Activated CD8-positive, alpha-beta memory T cell treated with anti-CD3 and anti-CD28 coated beads for 4 hours (primary cell): ENCODE data around the gene REC8.

Experiments used
- DNase-seq, 2 donors: peaks; one replicate each; pipeline ENCODE4 v3.0.0-alpha.2; 2020; ENCODE audit warnings: low read depth in 2 of 2

REC8 gene

DNA sequence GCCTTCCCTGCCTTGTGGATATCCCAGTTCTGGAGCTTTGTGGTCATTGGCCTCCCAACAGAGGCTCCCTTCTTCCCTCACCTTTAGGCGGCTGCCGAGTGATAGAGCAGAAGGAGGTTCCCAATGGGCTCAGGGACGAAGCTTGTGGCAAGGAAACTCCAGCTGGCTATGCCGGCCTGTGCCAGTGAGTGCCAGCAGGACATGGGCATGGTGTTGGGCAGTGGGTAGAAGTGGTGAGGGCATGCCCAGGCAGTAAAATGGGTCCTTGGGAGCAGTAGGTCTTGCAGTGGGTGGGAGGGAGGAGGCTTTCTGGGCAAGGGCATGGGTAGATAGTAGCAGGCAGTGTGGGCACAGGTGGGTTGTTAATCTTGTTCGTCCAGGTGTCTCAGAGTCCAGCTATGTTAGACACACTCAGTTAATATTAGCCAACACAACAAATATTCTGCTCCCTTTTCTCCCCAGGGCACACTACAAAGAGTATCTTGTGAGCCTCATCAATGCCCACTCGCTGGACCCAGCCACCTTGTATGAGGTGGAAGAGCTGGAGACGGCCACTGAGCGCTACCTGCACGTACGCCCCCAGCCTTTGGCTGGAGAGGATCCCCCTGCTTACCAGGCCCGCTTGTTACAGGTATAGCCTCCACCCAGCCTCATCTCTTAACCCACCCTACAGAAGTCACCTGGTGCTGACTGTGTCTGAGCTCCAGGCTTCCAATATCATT, 11.9 kb upstream of the REC8 start:
- DNase-seq = no peak

DNA sequence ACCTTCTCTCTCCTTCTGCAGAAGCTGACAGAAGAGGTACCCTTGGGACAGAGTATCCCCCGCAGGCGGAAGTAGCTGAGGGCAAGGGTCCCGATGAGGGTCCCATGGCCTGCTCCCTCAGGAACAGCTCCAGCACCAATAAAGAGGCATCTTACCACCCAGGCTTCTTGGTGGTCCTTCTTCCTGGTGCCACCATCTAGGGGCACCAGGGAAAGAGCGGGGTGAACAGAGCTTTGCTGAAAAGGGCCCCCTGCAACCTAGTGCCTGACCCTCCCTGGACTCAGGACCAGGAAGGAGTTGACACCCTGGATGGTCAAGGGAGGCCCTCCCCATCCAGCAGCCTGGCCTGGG, 11.4 kb upstream of the REC8 start:
- no peak for DNase-seq

DNA sequence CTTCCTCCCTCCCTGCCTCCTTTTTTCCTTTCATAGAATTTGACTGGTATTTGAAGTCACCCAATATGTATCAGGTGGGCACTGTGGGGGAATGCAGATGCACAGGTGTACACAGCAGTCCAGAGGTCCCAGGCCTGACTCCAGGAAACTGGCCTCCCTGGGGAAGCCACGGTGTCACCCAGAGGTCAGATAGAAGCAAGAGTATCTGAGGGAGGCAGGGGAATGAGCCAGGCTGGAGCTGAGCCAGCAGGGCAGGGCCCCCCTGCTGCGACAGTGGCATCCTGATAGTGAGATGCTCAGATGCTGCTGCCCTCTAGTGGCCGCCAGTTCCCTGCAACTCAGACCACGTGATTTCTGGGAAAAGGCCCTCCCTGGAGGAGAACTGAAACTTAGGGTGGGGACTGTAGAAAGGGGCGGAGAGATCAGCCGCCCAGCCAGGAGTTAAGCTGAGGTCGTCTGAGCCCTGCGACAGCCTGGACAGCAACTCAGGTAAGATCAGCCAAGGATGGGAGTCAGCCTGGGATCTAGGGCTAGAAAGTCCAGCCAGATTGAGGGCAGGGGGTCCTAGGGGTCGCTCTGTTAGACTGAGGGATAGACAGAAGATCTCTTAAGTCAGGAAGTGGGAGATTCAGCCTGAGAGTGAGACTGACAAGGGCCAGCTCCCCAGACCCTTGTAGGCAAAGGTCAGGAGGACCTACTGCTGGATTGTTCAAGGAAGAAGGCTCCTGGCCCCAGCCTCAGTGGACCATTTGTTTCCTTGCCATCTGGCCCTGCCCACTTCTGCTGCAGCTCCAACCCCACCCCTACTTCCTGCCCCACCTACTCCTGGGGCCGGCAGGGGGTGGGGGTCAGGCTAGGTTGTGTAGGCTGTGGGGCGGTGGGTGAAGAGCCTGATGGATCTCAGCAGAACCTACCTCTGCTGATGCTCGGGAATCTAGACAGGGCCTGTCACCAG, 10.8 kb upstream of the REC8 start, which contains the start of gene IRF9:
TSS of gene IRF9 (plus strand) at position 416 of the 955 bp plus-strand sequence. CDS start 880 bp downstream, outside the sequence.
- DNase-seq = peak; percentile 94 to 96

DNA sequence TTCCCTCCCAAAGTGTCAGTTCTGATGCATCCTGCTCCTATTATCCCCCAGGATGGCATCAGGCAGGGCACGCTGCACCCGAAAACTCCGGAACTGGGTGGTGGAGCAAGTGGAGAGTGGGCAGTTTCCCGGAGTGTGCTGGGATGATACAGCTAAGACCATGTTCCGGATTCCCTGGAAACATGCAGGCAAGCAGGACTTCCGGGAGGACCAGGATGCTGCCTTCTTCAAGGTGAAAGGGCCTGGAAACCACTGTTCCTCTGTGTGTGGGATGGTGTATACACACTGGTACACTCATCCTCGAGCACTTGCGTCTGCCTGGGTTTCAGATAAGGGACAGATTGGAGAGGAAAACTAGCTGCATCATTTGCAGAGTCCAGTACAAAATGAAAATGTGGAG, 9.8 kb upstream of the REC8 start:
- no peak for DNase-seq

DNA sequence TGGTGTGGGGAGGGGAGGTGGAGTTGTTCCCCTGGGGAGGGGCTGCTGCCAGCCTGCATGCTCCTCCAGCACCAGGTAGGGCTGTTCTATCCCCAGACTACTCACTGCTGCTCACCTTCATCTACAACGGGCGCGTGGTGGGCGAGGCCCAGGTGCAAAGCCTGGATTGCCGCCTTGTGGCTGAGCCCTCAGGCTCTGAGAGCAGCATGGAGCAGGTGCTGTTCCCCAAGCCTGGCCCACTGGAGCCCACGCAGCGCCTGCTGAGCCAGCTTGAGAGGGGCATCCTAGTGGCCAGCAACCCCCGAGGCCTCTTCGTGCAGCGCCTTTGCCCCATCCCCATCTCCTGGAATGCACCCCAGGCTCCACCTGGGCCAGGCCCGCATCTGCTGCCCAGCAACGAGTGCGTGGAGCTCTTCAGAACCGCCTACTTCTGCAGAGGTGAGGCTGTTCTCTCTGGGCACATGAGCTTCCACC, 7.3 kb upstream of the REC8 start:
- DNase-seq = no peak

DNA sequence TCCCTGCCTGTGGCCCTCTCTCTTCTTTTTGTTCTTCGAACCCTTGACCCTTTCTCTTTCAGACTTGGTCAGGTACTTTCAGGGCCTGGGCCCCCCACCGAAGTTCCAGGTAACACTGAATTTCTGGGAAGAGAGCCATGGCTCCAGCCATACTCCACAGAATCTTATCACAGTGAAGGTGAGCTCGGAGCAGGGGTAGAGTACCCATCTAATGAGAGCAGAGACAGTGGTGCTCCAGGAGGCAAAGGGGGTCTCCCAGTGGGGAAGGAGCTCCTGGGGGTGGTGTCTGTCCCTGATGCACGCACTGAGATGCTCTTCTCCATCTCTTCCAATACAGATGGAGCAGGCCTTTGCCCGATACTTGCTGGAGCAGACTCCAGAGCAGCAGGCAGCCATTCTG, 6.1 kb upstream of the REC8 start:
- DNase-seq = no peak

DNA sequence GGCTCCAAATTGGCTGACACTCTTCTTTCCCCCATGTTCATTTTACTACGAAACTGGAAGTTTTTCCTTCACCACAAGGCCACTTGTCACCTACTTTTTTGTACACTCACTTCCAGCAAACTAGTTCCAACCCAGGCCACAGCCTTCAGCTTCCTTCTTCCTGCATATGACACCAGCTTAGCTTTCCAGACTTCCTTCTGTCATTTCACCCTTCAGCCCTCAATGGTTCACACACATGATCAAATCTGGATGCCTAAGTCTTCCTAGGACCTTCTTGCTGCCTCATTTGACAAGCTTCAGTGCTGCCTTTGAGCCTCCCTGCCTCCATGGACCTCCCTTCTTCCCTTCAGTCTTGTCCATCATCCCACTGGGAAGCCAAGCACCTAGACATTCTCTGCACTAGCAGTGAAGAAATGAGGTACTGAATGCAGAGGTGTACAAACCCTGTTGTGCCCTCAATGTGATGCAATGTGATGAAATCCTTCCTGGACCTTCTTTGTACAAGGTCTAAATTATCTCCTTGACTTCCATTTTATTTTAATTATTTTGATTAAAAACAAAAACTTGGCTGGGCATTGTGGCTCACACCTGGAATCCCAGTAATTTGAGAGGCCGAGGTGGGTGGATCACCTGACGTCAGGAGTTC, 4.3 kb upstream of the REC8 start:
- DNase-seq = no peak

DNA sequence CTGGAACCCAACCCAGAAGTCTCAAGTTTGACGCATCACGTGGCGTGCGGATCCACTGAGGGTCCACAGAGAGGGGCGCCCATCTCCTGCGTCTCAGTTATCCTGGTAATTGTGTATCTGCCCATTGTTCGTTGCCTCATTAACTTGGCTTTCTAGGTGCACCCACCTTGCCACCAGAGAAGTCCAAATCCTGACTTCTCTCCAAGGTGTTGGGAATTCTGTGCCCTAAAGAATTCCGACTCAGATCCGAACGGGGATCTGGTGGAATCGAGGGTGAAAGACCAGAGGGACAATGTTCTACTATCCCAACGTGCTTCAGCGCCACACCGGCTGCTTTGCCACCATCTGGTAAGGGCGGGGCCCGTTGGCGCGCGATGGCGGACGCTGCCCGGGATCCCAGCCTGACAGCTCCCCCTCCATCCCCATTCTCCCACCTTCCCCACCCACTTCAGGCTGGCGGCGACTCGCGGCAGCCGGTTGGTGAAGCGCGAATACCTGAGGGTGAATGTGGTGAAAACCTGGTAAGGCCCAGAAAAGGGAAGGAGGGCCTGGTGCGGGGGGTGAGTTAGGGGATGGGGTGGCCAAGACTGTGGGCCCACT, 481 bp downstream of the REC8 start:
- no peak for DNase-seq

DNA sequence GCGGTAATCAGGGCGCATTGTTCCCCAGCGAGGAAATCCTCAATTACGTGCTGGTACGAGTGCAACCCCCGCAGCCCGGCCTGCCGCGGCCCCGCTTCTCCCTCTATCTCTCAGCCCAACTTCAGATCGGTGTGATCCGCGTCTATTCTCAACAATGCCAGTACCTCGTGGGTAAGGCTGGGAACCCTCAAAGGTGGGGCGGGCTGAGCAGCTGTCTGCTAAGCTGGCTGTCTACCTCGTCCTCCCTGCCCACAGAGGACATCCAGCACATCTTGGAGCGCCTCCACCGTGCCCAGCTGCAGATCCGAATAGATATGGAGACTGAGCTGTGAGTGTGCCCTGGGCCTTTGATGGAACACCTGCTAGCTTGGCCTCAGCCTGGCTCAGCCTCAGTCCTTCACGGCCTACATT, 996 bp downstream of the REC8 start:
- no peak for DNase-seq

DNA sequence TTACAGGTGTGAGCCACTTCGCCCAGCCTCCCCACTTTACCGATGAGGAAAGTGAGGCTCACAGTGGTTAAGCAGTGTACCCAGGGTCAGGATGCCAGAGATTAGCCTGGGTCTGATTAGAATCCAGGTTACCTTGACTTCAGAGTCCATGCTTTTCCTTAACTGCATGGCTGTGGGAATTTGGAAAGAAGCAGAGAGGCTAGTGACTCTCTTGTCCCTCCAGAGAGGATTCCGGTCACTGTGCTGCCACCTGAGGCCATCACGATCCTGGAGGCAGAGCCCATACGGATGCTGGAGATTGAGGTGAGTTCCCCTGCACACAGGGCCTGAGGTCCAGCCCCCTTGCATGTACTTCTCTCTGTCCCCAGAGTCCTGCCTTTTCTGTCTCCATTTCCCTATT, 4.7 kb downstream of the REC8 start:
- no peak for DNase-seq

DNA sequence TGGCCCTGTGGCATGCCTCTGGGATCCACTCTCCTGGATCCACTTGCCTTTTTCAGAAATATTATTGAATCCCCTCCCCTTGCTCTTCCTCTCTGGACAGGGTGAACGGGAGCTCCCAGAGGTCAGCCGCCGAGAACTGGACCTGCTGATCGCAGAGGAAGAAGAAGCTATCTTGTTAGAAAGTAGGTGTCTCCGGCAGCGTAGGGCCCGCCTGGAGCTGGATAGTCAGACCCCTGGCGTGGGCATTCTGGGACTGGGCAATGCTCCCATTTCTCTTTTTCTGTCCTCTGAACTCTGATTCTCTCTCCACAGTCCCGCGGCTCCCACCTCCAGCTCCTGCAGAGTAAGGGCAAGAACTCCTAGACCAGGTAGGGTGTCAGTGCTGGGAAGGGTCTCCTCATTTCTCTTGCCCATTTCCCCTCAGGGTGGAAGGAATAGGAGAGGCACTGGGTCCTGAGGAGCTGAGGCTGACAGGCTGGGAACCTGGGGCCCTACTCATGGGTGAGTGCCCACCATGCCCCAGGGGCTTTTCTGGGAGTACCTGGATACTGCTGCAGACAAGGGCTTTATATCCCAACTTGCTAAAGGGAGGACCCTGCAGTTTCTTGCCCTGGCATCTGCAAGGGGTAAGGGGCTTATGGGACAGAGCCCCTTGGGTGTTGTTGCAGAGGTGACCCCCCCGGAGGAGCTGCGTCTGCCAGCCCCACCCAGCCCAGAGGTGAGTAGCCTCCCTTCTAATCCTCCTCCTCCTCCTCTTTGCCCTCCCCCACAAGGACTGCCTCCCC, 5.4 kb downstream of the REC8 start:
- DNase-seq = no peak

DNA sequence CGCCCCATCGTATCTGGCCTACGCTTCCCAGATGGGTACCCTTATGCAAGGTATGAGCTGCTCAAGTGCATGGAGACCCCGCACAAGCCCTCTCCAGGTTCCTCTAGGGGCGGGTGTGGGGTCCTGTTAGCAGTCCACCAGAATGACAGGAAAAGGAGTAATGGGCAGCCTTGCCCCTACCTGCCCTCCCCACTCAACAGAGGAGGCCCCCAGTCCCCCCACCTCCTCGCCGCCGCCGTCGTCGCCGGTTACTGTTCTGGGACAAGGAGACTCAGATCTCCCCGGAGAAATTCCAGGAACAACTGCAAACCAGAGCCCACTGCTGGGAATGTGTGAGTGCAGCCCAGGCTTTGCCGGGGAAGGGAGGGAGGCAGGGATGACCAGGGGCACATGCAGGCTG, 6.0 kb downstream of the REC8 start:
- DNase-seq = no peak

DNA sequence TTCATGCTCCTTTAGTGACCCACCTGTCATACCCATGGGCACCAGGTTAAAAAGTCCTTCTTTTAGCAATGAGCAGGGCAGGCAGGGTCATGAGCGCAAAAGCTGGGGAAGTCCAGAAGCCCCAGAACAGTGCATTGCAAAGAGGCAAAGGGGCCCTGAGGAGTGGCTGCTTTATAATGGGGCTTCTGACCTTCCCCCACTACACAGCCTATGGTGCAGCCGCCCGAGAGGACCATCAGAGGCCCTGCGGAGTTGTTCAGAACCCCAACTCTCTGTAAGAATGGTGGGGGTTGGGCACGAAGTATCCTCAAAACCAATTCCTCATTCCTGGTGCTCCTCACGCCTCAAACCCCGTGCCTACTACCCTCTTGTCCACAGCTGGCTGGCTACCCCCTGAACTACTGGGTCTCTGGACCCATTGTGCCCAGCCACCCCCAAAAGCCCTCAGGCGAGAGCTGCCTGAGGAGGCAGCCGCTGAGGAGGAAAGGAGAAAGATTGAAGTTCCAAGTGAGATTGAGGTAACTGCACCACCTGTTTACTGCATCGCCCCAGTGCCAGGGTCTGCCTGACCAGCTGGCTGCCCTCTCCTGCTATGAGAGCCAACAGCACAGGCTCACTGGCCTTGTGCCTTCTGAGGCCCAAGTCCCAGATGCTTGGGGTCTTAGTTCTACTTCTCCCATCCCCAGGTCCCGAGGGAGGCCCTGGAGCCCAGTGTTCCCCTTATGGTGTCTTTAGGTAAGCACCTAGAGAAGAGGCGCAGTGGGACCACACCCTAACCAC, 6.7 kb downstream of the REC8 start:
- DNase-seq = no peak

DNA sequence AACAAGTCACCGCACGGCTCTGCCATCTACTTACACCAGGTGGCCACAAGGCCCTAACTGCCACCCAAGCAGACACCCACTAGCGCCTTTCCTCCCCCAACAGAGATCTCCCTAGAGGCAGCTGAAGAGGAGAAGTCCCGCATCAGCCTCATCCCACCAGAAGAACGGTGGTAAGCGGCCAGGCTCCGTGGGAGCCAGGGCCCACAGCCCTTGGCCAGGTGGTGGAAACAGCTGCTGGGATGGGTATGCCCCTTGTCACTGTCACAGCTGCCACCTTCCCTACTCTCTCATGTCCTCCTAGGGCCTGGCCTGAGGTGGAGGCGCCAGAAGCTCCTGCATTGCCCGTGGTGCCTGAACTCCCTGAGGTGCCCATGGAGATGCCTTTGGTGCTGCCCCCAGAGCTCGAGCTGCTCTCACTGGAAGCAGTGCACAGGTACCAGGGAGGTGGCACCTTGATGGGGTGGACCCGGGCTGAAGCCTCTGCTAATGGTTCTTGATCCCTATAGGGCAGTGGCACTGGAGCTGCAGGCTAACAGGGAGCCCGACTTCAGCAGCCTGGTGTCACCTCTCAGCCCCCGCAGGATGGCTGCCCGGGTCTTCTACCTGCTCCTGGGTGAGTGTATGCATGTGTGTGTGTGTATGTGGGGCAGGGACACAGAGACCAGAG, 7.5 kb downstream of the REC8 start:
- DNase-seq = no peak

DNA sequence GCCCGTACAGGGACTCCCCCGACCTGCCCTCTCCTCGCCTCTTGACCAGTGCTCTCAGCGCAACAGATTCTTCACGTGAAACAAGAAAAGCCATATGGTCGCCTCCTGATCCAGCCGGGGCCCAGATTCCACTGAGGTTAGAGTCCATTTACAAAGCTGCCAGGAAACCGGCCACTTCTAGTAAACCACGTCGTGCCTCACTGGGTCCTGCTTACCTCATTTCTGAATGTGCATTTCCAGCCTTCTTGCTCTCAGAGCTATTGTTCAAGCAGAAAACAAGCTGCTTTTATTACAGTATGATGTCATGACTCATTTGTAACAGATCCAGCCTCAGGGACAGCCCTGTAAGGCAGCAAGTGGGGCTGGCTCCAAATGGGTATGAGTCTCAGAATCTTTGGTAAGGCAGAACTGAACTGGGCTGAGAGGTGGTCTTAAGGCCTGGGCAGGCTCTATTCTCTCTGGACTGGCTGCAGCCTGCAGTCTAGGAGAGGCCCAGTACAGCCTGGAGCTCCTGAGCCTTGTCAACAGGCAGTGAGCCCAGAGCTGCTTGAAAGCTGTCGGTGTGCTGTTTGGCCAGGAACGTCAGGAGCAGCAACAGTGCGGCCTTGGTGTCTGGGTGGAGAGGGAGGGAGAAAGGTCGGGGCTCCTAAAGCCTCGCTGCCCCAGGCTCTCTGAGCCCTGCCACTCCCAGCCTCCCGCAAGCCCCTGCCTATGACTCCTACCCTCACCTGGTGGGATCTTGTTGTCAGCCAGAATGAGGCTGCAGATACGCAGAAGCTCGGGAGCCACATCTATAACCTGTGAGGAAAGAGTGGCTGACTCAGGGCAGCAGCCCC, 8.3 kb downstream of the REC8 start:
- DNase-seq = no peak

DNA sequence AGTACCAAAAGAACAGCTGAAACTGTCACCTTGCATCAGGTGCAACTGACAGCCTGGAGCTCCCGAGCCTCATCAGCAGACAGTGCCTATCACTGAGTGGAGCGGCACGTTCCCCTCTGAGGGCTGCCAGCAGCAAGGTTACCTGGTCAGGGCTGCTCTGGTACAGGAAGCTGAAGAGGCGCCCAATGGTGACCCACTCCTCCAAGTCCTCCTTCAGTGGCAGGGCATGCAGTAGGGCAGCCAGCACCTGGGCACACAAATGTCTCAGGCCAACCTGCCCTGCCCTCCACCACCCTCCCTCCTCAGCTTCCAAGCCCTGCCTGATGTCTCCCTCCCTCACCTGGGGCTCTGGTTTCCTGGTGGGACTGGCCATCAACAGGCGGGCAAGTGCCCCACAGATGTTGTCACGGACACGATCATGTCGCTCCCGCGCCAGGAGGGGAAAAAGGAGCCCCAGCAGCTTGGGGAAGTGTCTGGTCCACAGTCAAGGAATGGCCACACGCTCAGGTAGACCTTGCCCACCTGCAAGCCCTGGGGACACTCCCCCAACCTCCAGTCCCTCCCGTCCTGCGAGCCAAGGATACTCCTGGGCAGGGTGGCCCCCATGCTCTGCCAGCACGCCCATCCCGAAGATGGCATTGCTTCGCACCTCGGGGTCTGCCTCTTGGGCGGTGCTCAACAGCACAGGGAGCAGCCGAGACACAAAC, 9.6 kb downstream of the REC8 start:
- no peak for DNase-seq

DNA sequence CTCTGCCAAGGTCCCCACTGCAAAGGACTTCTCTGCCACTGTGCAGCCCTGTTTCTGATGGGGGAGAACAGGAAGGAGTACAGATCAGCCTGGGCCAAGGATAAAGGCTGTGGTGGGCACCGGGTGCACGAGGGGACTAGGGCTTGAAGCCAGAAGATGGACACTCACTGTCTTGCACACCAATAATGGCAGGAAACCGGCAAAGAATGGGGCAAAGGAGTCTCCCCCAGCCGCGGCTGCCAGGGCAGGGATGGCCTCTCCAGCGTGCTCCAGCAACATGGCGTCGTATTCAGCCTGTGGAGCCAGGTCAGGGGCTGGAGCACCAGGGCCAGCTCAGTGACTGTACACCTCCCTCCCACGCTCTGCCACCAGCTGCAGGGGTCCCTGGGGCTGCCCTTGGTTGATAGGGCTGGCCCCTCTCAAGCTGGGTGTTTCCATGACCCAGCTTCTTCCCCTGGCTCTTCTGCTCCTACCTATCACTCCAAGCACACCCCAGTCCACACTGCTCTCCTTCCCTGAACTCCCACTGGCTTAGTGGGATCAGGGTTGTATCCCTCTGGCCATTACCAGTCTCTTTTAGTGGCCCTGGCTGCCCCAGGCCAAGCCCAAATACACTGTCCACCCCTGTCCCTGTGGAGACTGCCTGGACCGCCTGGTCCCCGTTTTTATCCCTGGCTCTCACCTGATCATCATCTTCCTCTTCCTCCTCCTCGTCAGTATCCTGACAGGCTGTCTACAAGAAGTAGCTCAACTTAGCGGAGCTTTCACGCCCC, 10.4 kb downstream of the REC8 start:
- DNase-seq = no peak
